Lower leg skin (tissue), 4 donors: ENCODE data around the gene MTHFD1L. TPM values are rescaled to one million over a fixed set of nuclear protein-coding genes. Genes with fewer than 3 reads are reported as not detected.

Experiments used
- DNase-seq, 2 donors: peaks; one replicate each; pipeline ENCODE4 v3.0.0-alpha.2; 2019; ENCODE audit warnings: low spot score in 2 of 2
- H3K4me3 ChIP-seq: fragments of 200-600 bp; sonication (generic); 2 replicates; pipeline ENCODE4 v1.5.1; 2017; ENCODE audit warnings: mild to moderate bottlenecking, low read depth; ENCODE audit not compliant: poor library complexity, severe bottlenecking
- POLR2A ChIP-seq, 2 donors: fragments of 450-650 bp; IDR thresholded peaks; one replicate each; pipeline ENCODE4 v1.6.1; 2016 to 2017; ENCODE audit warnings: antibody characterized with exemption in 2 of 2, mild to moderate bottlenecking in 1 of 2, moderate library complexity in 1 of 2
- WGBS, 2 donors: methylation state at CpG; one replicate each; pipeline ENCODE4 v1.1.5; 2018; 5-methylcytosine and 5-hydroxymethylcytosine counted together
- intact Hi-C: fragments of 100-400 bp; cut with DNase I; formaldehyde crosslinking; loops from one replicate; pipeline ENCODE4 v1.15.0; 2023; ENCODE audit warnings: low total_unique reads
- total RNA-seq, 4 donors: library from RNA; depleted of rRNA; stranded (reverse); fragments of >200 nt; gene quantifications; one replicate each; pipeline ENCODE4 v1.1.0, GENCODE V29; 2016
- TF ChIP-seq, protein P1 (sequence below), 3 donors: fragments of 450-650 bp; IDR thresholded peaks; one replicate each; pipeline ENCODE4 v1.5.1; 2016; ENCODE audit warnings: antibody characterized with exemption in 3 of 3, mild to moderate bottlenecking in 3 of 3, moderate library complexity in 2 of 3

The MTHFD1L gene
- total RNA-seq, 4 donors from 2014 or later = 2.1 to 7.1 (median 4.4) TPM

DNA sequence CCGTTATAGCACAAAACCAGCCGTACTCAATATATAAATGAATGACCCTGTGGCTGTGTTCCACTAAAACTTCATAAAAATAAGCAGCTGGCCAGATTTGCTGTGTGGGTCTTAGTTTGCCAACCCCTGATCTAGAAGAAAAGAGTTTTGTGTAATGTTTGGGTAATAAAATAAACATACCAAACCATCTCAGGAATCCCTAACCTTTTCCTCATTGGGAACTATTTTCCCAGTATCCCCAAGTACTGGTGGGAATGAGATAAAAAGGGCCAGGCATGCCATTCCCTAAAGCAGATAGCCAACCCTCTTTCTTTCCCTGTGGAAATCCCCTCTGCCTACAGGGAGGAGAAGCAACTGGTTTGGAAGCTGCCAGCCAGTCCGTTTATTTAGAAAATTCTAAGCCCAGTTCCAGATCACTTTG, 205.1 kb downstream of the MTHFD1L start:
- TF ChIP-seq, protein P1, sequence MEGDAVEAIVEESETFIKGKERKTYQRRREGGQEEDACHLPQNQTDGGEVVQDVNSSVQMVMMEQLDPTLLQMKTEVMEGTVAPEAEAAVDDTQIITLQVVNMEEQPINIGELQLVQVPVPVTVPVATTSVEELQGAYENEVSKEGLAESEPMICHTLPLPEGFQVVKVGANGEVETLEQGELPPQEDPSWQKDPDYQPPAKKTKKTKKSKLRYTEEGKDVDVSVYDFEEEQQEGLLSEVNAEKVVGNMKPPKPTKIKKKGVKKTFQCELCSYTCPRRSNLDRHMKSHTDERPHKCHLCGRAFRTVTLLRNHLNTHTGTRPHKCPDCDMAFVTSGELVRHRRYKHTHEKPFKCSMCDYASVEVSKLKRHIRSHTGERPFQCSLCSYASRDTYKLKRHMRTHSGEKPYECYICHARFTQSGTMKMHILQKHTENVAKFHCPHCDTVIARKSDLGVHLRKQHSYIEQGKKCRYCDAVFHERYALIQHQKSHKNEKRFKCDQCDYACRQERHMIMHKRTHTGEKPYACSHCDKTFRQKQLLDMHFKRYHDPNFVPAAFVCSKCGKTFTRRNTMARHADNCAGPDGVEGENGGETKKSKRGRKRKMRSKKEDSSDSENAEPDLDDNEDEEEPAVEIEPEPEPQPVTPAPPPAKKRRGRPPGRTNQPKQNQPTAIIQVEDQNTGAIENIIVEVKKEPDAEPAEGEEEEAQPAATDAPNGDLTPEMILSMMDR (IDR thresholded peaks at IDR 0.05) = no peak
- TF ChIP-seq POLR2A (IDR thresholded peaks at IDR 0.05) = no peak
- intact Hi-C loops = no loop called here
- H3K4me3 ChIP-seq = no peak overlapping the region
- WGBS, 2 donors = 46 to 52% methylated on average over 3 of the region's 3 CpGs
- no peak for DNase-seq

DNA sequence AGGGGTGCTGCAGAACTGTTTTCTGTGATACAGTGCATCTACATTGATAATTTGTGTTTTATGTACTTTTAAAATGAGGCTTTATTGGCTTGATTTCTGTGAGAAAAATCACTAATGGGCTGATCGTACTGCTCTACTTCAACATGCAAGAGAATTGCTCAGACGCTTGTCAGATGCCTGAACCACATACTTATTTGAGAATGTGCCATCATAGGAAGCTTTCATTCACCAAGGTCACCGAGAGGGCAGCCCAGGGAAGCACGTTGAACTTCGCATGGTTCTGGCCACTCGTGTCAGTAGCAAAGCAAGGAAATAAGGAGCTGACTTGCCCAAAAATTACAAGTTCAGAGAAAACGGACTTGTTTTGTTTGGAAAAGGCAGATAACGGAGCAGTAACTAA, 205.8 kb downstream of the MTHFD1L start:
- DNase-seq = no peak
- no peak for TF ChIP-seq POLR2A (IDR thresholded peaks at IDR 0.05)
- TF ChIP-seq, protein P1 (IDR thresholded peaks at IDR 0.05) = no peak
- intact Hi-C loops = no loop called here
- no peak overlapping the region for H3K4me3 ChIP-seq
- 51 to 53% methylated on average over 8 of the region's 8 CpGs for WGBS, 2 donors

DNA sequence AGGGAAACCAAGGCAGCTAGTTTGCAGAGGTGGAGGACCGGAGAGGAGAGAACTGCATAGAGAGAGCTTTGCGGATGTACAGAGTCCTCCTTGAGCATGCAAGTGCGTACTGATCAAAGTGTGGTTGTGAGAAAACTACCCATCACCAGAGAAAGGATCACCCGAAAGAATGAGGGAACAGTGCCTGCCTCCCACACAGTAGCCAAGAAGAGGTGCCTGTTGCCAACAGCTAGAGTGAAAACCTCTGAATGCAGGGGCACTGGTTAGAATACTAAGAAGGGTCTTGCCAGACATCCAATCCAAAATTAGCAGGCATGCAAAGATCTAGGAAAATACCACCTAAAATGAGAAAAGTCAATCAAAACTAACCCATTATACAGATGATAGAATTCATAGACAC, 207.6 kb downstream of the MTHFD1L start:
- TF ChIP-seq, protein P1 (IDR thresholded peaks at IDR 0.05) = no peak
- TF ChIP-seq POLR2A (IDR thresholded peaks at IDR 0.05) = no peak
- WGBS, 2 donors = 66 to 84% methylated on average over 4 of the region's 4 CpGs
- DNase-seq = no peak
- intact Hi-C loops = no loop called here
- no peak overlapping the region for H3K4me3 ChIP-seq

DNA sequence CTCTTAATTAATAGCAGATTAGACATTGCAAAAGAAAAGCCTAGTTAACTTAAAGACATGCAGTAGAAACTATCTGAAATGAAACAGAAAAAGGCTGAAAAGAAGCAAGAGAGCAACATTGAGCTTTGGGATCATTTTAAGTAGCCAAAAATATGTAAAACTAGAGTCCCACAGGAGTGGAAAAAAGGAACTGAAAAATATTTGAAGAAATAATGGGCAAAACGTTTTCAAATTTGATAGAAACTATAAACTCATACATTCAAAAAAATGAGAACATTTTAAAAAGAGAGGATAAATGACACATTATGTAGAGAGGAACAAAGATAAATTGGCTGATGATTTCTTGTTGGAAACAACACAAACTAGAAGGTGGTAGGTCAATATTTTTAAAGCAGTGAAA, 208.2 kb downstream of the MTHFD1L start:
- whole genome bisulfite sequencing, 2 donors = 14 to 31% methylated on average over 1 of the region's 1 CpG
- no peak for DNase-seq
- H3K4me3 ChIP-seq = no peak overlapping the region
- no peak for TF ChIP-seq POLR2A (IDR thresholded peaks at IDR 0.05)
- TF ChIP-seq, protein P1 (IDR thresholded peaks at IDR 0.05) = no peak
- intact Hi-C loops = no loop called here

DNA sequence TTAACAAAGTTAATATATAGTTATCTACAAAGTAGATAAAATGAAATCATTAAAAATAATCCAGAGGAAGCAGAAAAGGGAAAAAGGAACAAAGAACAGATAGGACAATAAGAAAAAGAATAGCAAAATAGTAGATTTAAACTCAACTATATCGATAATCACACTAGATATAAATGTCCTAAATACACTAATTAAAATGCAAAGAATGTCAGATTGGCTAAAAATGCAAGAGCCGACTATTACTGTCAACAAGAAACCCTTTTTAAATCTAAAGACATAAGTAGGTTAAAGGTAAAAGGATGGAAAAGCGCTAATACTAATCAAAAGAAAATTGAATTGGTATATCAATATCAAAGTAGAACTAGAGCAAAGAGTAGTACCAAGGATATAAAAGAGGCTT, 209.5 kb downstream of the MTHFD1L start:
- WGBS, 2 donors = 93 to 94% methylated on average over 3 of the region's 3 CpGs
- intact Hi-C loops = no loop called here
- no peak for DNase-seq

DNA sequence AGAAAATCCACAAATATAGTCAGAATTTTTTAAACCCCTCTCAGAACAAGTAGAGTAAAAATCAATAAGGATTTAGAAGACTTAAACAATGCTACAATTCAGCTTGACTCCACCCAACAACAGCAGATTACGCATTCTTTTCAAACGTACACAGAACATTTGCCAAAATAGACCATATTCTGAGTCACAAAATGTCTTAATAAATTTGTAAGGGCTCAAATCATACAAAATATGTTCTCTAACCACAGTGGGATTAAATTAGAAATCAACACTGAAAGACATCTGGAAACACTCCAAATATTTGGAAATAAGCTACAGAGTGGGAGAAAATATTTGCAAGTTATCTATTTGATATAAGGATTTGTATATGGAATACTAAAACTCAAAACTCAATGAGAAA, 210.0 kb downstream of the MTHFD1L start:
- WGBS, 2 donors = 63 to 70% methylated on average over 2 of the region's 2 CpGs
- no peak overlapping the region for H3K4me3 ChIP-seq
- DNase-seq = no peak
- intact Hi-C loops = no loop called here
- no peak for TF ChIP-seq POLR2A (IDR thresholded peaks at IDR 0.05)
- TF ChIP-seq, protein P1 (IDR thresholded peaks at IDR 0.05) = no peak

More for the DNA sequence above, 209.5 kb downstream of the MTHFD1L start:
- no peak for TF ChIP-seq POLR2A (IDR thresholded peaks at IDR 0.05)
- TF ChIP-seq, protein P1 (IDR thresholded peaks at IDR 0.05) = no peak
- H3K4me3 ChIP-seq = no peak overlapping the region
